SIG-M5 (cell line): ENCODE data around the gene ERC2.
"Not testable (repeated sequence)": the region's sequence is repeated elsewhere in the genome, so short reads cannot be mapped to it uniquely, and the experiment has no call there.

ENCODE experiments used
- DNase-seq: peaks from one replicate; lab custom pipeline; 2025; lab: John Stamatoyannopoulos, UW

ERC2 gene

DNA sequence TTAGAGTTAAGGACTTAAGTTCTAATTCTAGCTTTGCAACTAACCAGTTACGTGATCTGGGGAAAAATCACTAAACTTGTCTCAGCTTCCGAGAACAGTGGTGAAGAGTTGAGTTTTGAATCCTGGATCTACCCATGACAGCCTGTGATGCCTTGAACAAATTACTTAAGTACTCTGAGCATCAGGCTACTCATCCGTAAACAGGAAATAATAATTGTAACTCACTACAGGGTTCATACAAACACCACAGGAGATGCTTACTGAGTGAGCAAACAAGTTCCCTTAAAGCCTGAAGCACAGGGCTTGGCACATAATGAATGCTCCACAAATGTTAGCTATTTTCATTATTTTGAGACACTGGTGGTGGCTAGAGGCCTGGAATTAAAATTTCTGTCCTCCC is 158.8 kb downstream of the ERC2 start:
- DNase-seq = no peak

DNA sequence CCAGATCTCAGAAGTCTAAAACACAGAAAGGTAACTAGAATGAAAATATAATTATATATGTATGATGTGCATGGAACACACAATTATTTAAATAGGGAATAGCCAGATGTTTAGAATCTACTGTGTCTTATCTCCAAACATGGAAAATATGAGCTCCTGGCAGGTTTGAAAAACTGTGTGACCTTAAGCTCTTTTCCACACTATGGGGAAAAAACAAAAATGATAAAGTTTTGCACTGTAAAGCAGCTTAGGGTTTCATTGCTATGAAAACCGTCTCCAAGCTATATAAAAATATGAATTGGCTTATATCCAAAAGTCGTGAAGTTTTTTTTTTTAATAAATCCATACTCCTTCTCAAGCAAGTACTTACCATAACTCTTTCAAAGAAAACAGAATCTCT is 159.8 kb downstream of the ERC2 start:
- no peak for DNase-seq

DNA sequence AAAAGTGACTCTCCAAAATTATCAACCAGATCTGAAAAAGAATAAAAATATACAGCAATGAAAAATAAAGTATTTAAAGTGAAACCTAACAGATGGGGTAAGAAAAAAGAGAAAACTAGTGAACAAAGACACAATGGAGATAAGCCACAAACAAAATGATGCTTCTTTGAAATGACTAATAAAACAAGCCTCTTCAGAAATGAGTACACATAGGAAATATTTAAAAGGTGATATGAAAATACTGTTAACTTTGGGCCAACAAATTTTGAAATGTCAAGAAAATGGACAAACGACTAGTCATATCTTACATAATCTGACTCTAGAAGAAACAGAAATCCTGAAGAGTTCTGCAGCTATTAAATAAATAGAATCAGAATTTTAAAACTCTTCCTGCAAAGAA is 164.2 kb downstream of the ERC2 start:
- no peak for DNase-seq

DNA sequence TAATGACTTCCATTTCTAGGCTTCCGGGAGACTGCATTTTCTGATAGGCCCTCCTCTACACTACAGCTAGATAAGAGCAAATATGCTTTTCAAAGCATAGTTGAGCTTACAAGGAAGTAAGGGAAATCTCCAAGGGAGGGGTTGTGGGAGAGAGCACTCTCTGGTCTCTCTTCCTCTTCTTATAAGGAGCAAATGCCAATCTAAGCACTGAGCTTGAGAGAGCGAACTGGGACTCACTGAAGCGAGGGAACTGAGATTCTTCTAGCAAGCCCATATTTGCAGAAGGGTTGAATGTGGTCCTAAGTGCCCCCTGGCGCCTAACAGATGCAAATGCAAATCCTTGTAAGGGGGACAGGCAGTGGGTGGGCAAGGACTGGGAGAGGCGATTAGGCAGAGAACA is 164.8 kb downstream of the ERC2 start:
- peak; percentile 33 for DNase-seq

DNA sequence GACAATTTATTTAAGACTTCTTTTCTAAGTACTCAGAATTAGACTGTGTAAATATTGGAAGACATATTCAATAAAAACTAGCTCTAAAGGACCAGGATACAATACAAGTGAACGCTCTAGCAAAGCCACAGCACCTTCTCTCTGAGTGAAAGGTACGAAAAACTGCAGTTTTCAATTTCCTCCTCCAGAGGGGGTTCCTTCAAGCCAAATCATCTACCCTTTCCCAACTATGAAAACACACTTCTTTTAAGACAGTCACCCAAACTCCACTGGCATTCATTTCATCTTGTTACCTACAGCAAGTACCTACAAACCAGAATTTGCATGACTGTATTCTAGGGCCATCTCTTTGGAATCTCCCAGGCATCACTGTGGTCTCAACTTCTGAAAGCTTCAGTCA is 165.8 kb downstream of the ERC2 start:
- DNase-seq = no peak

- DNase-seq = no peak
Measured at GRCh38 chr3:56297281-56297840, 170.9 kb downstream of the ERC2 start.

DNA sequence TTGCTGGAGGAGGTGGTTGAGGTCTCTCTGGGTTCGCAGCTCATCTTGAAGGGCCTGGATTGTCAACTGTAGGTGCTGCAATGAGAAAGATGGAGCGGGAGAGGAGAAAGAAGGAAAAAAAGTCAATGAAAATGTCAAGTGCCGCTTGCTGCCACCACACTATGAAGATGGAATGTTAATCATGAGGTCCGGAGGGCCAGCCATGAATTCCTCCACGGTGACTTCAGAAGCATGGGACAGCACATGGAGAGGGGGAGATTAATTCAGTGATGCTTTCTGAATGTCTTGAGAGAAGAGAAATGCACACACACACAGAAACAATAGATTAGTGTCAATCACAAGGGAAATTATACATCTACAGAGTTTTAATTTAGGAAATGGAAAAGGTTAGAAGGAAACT is 171.9 kb downstream of the ERC2 start:
- DNase-seq = no peak

- no peak for DNase-seq
Measured at GRCh38 chr3:56295161-56295560, 173.1 kb downstream of the ERC2 start.

- DNase-seq = no peak
Measured at GRCh38 chr3:56294286-56294685, 174.0 kb downstream of the ERC2 start.

GRCh38 chr3:56291953-56292352 is 176.3 kb downstream of the ERC2 start:
- no peak for DNase-seq

- DNase-seq = no peak
Measured at GRCh38 chr3:56291244-56291680, 177.0 kb downstream of the ERC2 start.

DNA sequence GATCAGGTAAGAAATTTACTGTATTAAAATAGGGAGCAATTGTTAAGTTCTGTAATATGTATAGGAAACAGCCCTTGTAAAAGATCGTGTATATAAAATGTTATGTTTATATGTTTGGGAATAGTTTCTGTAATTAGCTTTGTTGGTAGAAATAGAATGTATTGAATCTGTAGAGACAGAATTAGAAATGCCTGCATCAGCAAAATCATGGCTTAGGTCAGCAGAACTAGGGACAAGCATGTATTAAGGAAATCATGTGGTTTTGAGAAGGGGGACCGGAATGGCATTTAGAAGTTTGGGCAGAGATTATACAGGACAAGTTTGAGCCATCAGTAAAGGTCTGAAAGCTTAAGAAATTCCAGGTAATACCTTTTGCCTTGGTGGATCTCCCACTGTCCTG is 177.9 kb downstream of the ERC2 start:
- no peak for DNase-seq

DNA sequence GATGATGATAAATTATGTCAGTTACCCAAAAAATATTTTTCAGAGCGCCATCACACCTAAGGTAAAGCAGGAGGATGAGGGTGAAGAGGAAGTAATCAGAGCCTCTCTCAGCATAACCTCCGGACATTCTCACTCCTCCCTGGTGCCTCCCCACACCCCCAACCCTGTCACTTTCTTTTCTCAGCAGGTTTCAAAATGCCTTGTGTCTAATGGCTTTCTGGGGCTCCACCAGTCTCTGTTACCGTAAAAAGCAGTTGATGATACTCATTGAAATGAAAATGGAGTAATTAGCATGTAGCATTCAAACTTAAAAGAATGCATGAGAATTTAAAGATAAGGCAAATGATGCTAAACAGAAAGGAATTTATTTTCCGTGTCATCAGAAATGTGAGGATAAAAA is 180.0 kb downstream of the ERC2 start:
- no peak for DNase-seq

GRCh38 chr3:56282341-56282740 is 185.9 kb downstream of the ERC2 start:
- DNase-seq = no peak

DNA sequence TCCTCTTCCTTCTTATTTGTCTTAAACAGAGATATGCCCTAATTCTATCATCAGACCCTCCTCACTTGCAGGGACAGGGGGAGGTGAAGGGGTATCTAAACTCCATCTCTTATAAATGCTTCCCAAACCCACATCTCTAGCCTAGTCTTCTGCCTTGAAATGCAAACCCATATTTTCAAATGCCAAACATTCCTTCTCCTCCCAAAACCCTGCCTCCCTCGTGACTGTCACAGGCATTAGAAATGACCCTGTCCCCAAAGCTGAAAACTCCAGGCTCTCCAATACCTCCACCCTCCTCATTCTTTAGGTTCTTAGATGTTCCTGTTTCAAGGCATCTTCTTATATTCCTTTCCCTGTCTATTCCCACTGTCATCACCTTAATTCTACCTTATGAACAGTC is 191.0 kb downstream of the ERC2 start:
- no peak for DNase-seq

DNA sequence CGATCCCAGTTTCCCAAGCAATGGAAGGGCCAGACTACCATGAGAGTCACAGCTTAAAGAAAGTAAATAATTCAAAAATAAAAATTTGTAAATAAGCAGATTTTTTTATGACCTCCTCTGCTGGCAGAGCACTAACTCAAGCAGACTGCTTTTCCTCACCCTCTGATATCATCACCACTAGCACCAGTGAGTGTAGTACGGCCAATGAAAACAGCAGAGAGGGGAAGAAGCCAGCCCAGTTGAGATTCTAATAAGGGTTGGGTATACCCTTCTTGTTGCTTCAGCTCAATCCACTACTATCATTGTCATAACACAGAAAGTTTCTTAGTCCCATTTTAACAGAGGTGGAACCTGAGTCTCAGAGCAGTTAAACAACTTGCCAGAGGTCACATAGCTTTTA is 193.1 kb downstream of the ERC2 start:
- DNase-seq = no peak

DNA sequence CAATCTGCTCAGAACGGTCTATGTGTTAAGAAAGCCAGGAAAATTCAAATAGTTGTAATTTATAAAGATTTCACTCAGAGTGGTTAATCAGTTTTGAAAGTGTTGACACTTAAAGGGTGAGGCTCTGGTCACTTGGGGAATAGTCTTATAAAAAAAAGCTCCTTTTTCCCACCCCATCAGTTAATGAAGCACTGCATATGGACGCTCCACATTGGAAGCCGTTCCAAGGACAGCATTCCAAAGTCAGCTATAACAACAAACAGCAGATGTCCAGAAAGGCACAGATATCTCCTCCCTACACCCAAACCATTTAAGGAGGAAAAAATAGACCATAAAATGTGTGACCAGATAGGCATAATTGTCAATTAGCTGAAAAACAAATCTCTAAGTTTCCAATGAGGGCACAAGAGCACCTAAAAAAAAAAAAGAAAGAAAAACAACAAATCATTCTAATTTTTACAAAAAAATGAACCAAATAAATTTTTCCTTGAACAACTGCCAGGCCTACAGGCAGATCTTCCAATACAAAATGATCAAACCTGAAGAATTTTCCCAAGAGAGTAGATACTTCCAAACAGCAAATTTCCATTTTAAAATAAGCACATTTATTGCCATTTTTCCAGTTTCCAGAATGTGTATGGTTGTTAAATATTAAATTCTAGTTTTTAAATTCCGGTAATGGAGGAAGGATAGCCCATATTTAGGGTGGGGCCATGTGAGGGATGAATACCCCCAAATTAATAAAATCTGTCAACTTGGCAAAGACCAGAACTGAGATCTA is 198.3 kb downstream of the ERC2 start:
- no peak for DNase-seq

DNA sequence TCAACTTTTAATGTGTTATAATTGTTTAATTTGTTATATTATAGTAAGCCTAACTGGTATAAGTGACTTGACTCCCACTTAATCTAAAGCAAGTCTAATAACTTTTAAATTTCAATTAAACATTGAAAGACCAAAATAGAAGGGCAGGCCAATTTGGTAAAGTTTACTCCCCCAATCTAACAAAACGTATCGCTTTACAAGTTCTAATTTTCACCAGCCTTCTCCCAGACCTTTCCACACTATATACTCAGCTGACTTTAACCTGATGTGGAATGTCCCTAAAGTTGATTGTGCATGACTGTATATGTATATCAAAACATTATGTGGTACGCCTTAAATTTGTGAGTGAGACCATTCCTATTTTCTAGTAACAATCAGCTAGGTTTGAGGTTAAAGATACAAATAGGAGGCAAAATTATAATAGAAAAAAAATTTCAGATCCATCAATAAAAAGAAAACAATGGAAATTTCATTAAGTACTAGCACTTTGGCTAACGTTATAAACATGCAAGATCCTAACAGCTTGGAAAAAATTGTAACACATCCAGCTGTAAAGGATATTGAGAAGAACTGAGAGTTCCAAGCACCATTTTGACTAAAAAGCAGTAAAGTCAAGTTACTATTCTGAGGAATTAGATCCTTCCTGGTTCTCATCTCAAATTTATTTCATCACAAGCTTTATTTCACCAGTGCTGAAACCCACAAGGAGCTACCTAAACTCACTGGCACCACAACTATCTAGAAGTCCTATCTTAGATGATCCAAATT is 199.5 kb downstream of the ERC2 start:
- no peak for DNase-seq

- not testable (repeated sequence) for DNase-seq
Measured at GRCh38 chr3:56261852-56262251, 206.4 kb downstream of the ERC2 start.

GRCh38 chr3:56260262-56260661 is 208.0 kb downstream of the ERC2 start:
- no peak for DNase-seq

- no peak for DNase-seq
Measured at GRCh38 chr3:56257826-56258225, 210.4 kb downstream of the ERC2 start.

GRCh38 chr3:56254835-56255234 is 213.4 kb downstream of the ERC2 start:
- DNase-seq = no peak

GRCh38 chr3:56253941-56254665 is 214.2 kb downstream of the ERC2 start:
- DNase-seq = no peak
